GM19240 (cell line): ENCODE measurements around the gene DAND5.

Experiments
- DNase-seq: peaks from one replicate; pipeline ENCODE4 v3.0.0; 2011; ENCODE audit warnings: low spot score; ENCODE audit not compliant: insufficient read length

DAND5 gene

GRCh38 chr19:12969292-12969988 is at the start of gene DAND5:
Gene DAND5 (plus strand): TSS chr19:12969576. CDS start chr19:12969661, 85 bp downstream.
- no peak for DNase-seq

- no peak for DNase-seq
These were observed 48.3 kb upstream of the DAND5 start for GRCh38 chr19:12921047-12921446.

GRCh38 chr19:12922959-12923358 is 46.4 kb upstream of the DAND5 start:
- no peak for DNase-seq

- DNase-seq = no peak
These were observed 44.6 kb upstream of the DAND5 start for GRCh38 chr19:12924621-12925310.

GRCh38 chr19:12930002-12930645 is 39.3 kb upstream of the DAND5 start:
- DNase-seq = no peak

GRCh38 chr19:12932392-12933286 is 36.7 kb upstream of the DAND5 start:
- DNase-seq = no peak

- DNase-seq = peak; percentile 90
These were observed 35.9 kb upstream of the DAND5 start, which contains the start of gene FARSA for GRCh38 chr19:12933287-12934072. Gene FARSA (minus strand): TSS chr19:12933711. CDS start chr19:12933696, 15 bp downstream.

- DNase-seq = no peak
These were observed 34.3 kb upstream of the DAND5 start for GRCh38 chr19:12935071-12935470.

GRCh38 chr19:12936582-12936981 is 32.8 kb upstream of the DAND5 start:
- DNase-seq = no peak

- no peak for DNase-seq
These were observed 32.1 kb upstream of the DAND5 start for GRCh38 chr19:12937093-12937926.

GRCh38 chr19:12937927-12938778 is 31.2 kb upstream of the DAND5 start, which contains the start of gene CALR:
Gene CALR (plus strand): TSS chr19:12938609. CDS start chr19:12938680, 71 bp downstream.
- DNase-seq = peak; percentile 87

GRCh38 chr19:12938779-12939601 is 30.4 kb upstream of the DAND5 start:
- DNase-seq = no peak

GRCh38 chr19:12939975-12940423 is 29.4 kb upstream of the DAND5 start:
- DNase-seq = no peak

- DNase-seq = no peak
These were observed 28.5 kb upstream of the DAND5 start for GRCh38 chr19:12940897-12941296.

GRCh38 chr19:12943437-12944044 is 25.8 kb upstream of the DAND5 start:
- no peak for DNase-seq

GRCh38 chr19:12944104-12944674 is 25.2 kb upstream of the DAND5 start:
- no peak for DNase-seq
